T-cell (primary cell): ENCODE data around the gene GRIP1. TPM values are rescaled to one million over a fixed set of nuclear protein-coding genes. Genes with fewer than 3 reads are reported as not detected.

ENCODE experiments used
- ATAC-seq, 4 experiments: fragments of 200-7000 bp in 3 of 4; fragments of 150-1000 bp in 1 of 4; cut with Tn5 transposase; replicated peaks in 1 of 4; 1 replicate in 3 of 4; 2 replicates in 1 of 4; pipeline ENCODE4 v1.10.0; 2021; ENCODE audit warnings: moderate library complexity in 3 of 4, mild to moderate bottlenecking in 2 of 4, moderate number of reproducible peaks in 1 of 4
- CTCF ChIA-PET, 2 donors: fragments of 300-600 bp; sonication (Branson Sonifier 250); formaldehyde crosslinking; loops; one replicate each; lab custom pipeline; 2022; ENCODE audit warnings: antibody characterized with exemption in 2 of 2; lab: Charles Lee
- POLR2A ChIA-PET, 2 donors: fragments of 300-600 bp; sonication (Branson Sonifier 250); formaldehyde crosslinking; loops; one replicate each; lab custom pipeline; 2022; ENCODE audit warnings: antibody characterized with exemption in 2 of 2; lab: Charles Lee
- DNase-seq, 35 experiments: peaks; one replicate each; pipeline versions ENCODE4 v3.0.0 to v3.0.0-alpha.2; 2013 to 2023
- H3K27ac ChIP-seq: one replicate; pipeline ENCODE4 v1.5.1; 2013; ENCODE audit warnings: low read length
- H3K27me3 ChIP-seq, 2 experiments: replicated peaks in 1 of 2; 1 replicate in 1 of 2; 2 replicates in 1 of 2; pipeline versions ENCODE4 v1.6.1 to v1.7.0; 2013; ENCODE audit warnings: low read length in 1 of 2, mixed read lengths in 1 of 2; ENCODE audit not compliant: control insufficient read depth in 2 of 2, insufficient read depth in 2 of 2; ENCODE audit errors: extremely low read depth in 1 of 2
- H3K36me3 ChIP-seq, 2 donors: 1 replicate in 1 of 2; 2 replicates in 1 of 2; pipeline versions ENCODE4 v1.6.1 to v1.7.0; 2013; ENCODE audit warnings: low read length in 1 of 2; ENCODE audit not compliant: control insufficient read depth in 2 of 2, insufficient read depth in 1 of 2; ENCODE audit errors: extremely low read depth in 1 of 2
- H3K4me1 ChIP-seq, 2 experiments: 1 replicate in 1 of 2; 2 replicates in 1 of 2; pipeline versions ENCODE4 v1.6.1 to v1.7.0; 2013; ENCODE audit warnings: low read length in 2 of 2, mixed read lengths in 1 of 2; ENCODE audit not compliant: insufficient read depth in 2 of 2, control insufficient read depth in 1 of 2; ENCODE audit errors: extremely low read depth in 1 of 2
- H3K4me3 ChIP-seq, 2 donors: 1 replicate in 1 of 2; 2 replicates in 1 of 2; pipeline versions ENCODE4 v1.5.1 to v1.7.0; 2013; ENCODE audit warnings: mild to moderate bottlenecking in 2 of 2, low read length in 1 of 2, moderate library complexity in 1 of 2; ENCODE audit not compliant: control insufficient read depth in 1 of 2; ENCODE audit errors: extremely low read depth in 1 of 2
- H3K9me3 ChIP-seq: 2 replicates; pipeline ENCODE4 v1.7.0; 2013
- H3K27ac Mint-ChIP-seq, 2 donors: one replicate each; pipeline ENCODE4 v1.8.0; 2020 to 2021; ENCODE audit warnings: mild to moderate bottlenecking in 2 of 2, mixed read lengths in 2 of 2
- H3K27me3 Mint-ChIP-seq, 2 donors: one replicate each; pipeline ENCODE4 v1.8.0; 2021 to 2022; ENCODE audit warnings: mixed read lengths in 2 of 2
- H3K36me3 Mint-ChIP-seq: one replicate; pipeline ENCODE4 v1.8.0; 2021; ENCODE audit warnings: mixed read lengths
- H3K4me1 Mint-ChIP-seq, 3 donors: one replicate each; pipeline ENCODE4 v1.8.0; 2020 to 2022; ENCODE audit warnings: mixed read lengths in 3 of 3, mild to moderate bottlenecking in 1 of 3
- H3K4me3 Mint-ChIP-seq, 3 donors: one replicate each; pipeline ENCODE4 v1.8.0; 2020 to 2022; ENCODE audit warnings: mild to moderate bottlenecking in 3 of 3, mixed read lengths in 3 of 3, moderate library complexity in 3 of 3
- H3K9me3 Mint-ChIP-seq, 3 donors: one replicate each; pipeline ENCODE4 v1.8.0; 2020 to 2022; ENCODE audit warnings: mixed read lengths in 3 of 3
- WGBS: methylation state at CpG from one replicate; pipeline ENCODE4 v1.1.5; 2013; ENCODE audit warnings: missing lambda C conversion rate; ENCODE audit not compliant: insufficient coverage; 5-methylcytosine and 5-hydroxymethylcytosine counted together
- total RNA-seq, 35 experiments: library from RNA in 6 of 35; stranded (reverse) in 6 of 35; fragments of 120-200 nt in 1 of 35; gene quantifications; one replicate each; pipeline versions ENCODE4 v1.2.1 to v1.2.4 and lab custom pipeline; 2013 to 2026

Gene GRIP1
- total RNA-seq, 5 donors from 2014 or later (not counting 1 experiment from before 2014, with no cell fraction given) = 3.0 to 7.3 (median 3.6) TPM

- H3K27ac Mint-ChIP-seq = no peak overlapping the region
- peaks cover 0 to 3% of the 10 kb centered on the region in 2 experiments for H3K27me3 ChIP-seq
- H3K36me3 ChIP-seq = no peaks in the 10 kb centered on the region
- DNase-seq (no peak), ATAC-seq (no peak)
- no peak overlapping the region for H3K4me3 Mint-ChIP-seq
- H3K9me3 Mint-ChIP-seq = no peaks in the 10 kb centered on the region
- peaks cover 2 to 8% of the 10 kb centered on the region in 2 donors for H3K27me3 Mint-ChIP-seq
- H3K36me3 Mint-ChIP-seq = no peaks in the 10 kb centered on the region
- no peak overlapping the region for H3K27ac ChIP-seq
- no peaks in the 10 kb centered on the region for H3K9me3 ChIP-seq
- H3K4me3 ChIP-seq = no peak overlapping the region
- WGBS = no CpG with 5 or more reads among the region's 1 CpG
- ChIA-PET CTCF (interaction anchor here in 1 of 2 donors (0.6 kb wide), 1 partner anchor 798 kb away, joined by 5 read pairs; no protein-coding TSS in a partner anchor), POLR2A (no interaction called here)
- H3K4me1 Mint-ChIP-seq = no peaks in the 10 kb centered on the region
- no peaks in the 10 kb centered on the region for H3K4me1 ChIP-seq
Measured at GRCh38 chr12:66633676-66634075, 45.2 kb downstream of the GRIP1 start.

- POLR2A ChIA-PET = no interaction called here
- DNase-seq (no peak), ATAC-seq (no peak)
- Histone ChIP-seq H3K27ac (no peak overlapping the region), H3K9me3 (no peaks in the 10 kb centered on the region), H3K4me3 (no peak overlapping the region), H3K4me1 (no peaks in the 10 kb centered on the region), H3K36me3 (no peaks in the 10 kb centered on the region), H3K27me3 (no peaks in the 10 kb centered on the region)
- Mint-ChIP-seq H3K4me1 (no peaks in the 10 kb centered on the region), H3K36me3 (no peaks in the 10 kb centered on the region), H3K9me3 (no peaks in the 10 kb centered on the region), H3K27me3 (peaks cover 4 to 8% of the 10 kb centered on the region in 2 donors), H3K4me3 (no peak overlapping the region), H3K27ac (no peak overlapping the region)
- CTCF ChIA-PET = no interaction called here
- WGBS = 100% methylated on average over 1 of the region's 5 CpGs
Measured at GRCh38 chr12:66629138-66629870, 49.6 kb downstream of the GRIP1 start.

- ChIA-PET POLR2A (interaction anchor here in 1 of 2 donors (0.6 kb wide), 1 partner anchor 1225 kb away, joined by 6 read pairs; no protein-coding TSS in a partner anchor), CTCF (no interaction called here)
- ATAC-seq (no peak), DNase-seq (no peak)
- H3K27me3 ChIP-seq = no peaks in the 10 kb centered on the region
- Mint-ChIP-seq H3K36me3 (no peaks in the 10 kb centered on the region), H3K27ac (no peak overlapping the region), H3K4me3 (no peak overlapping the region), H3K9me3 (no peaks in the 10 kb centered on the region), H3K27me3 (peaks cover 3 to 4% of the 10 kb centered on the region in 2 donors), H3K4me1 (no peaks in the 10 kb centered on the region)
- H3K4me1 ChIP-seq = no peaks in the 10 kb centered on the region
- H3K9me3 ChIP-seq = no peaks in the 10 kb centered on the region
- H3K4me3 ChIP-seq = no peak overlapping the region
- H3K27ac ChIP-seq = no peak overlapping the region
- WGBS = no CpG with 5 or more reads among the region's 2 CpGs
- H3K36me3 ChIP-seq = no peaks in the 10 kb centered on the region
Measured at GRCh38 chr12:66627988-66628317, 50.9 kb downstream of the GRIP1 start.

GRCh38 chr12:66627270-66627987 is 51.4 kb downstream of the GRIP1 start:
- Mint-ChIP-seq H3K27ac (no peak overlapping the region), H3K4me1 (no peaks in the 10 kb centered on the region), H3K27me3 (peaks cover 3 to 4% of the 10 kb centered on the region in 2 donors), H3K9me3 (no peaks in the 10 kb centered on the region), H3K36me3 (no peaks in the 10 kb centered on the region), H3K4me3 (no peak overlapping the region)
- no peak overlapping the region for H3K27ac ChIP-seq
- no peaks in the 10 kb centered on the region for H3K27me3 ChIP-seq
- no peak for DNase-seq
- POLR2A ChIA-PET = interaction anchor here in 1 of 2 donors (0.6 kb wide), 1 partner anchor 34 kb away, joined by 3 read pairs; no protein-coding TSS in a partner anchor
- no peak for ATAC-seq
- 75% methylated on average over 2 of the region's 4 CpGs for WGBS
- no peak overlapping the region for H3K4me3 ChIP-seq
- H3K9me3 ChIP-seq = no peaks in the 10 kb centered on the region
- no peaks in the 10 kb centered on the region for H3K4me1 ChIP-seq
- H3K36me3 ChIP-seq = no peaks in the 10 kb centered on the region
- CTCF ChIA-PET = no interaction called here

- ChIA-PET CTCF (interaction anchor here in 1 of 2 donors (0.7 kb wide), 1 partner anchor 97 kb away, joined by 3 read pairs; no protein-coding TSS in a partner anchor), POLR2A (no interaction called here)
- Histone ChIP-seq H3K36me3 (no peaks in the 10 kb centered on the region), H3K27ac (no peak overlapping the region), H3K27me3 (no peaks in the 10 kb centered on the region), H3K9me3 (no peaks in the 10 kb centered on the region), H3K4me1 (no peaks in the 10 kb centered on the region), H3K4me3 (no peak overlapping the region)
- no peak for DNase-seq
- no CpG with 5 or more reads among the region's 2 CpGs for WGBS
- H3K4me3 Mint-ChIP-seq = no peak overlapping the region
- no peak overlapping the region for H3K27ac Mint-ChIP-seq
- H3K36me3 Mint-ChIP-seq = no peaks in the 10 kb centered on the region
- no peak for ATAC-seq
- peaks cover 0 to 2% of the 10 kb centered on the region in 2 donors for H3K27me3 Mint-ChIP-seq
- H3K4me1 Mint-ChIP-seq = no peaks in the 10 kb centered on the region
- no peaks in the 10 kb centered on the region for H3K9me3 Mint-ChIP-seq
Measured at GRCh38 chr12:66624806-66625205, 54.1 kb downstream of the GRIP1 start.

- H3K9me3 ChIP-seq = no peaks in the 10 kb centered on the region
- H3K27ac Mint-ChIP-seq = no peak overlapping the region
- no peak for DNase-seq
- no peaks in the 10 kb centered on the region for H3K27me3 ChIP-seq
- no peaks in the 10 kb centered on the region for H3K9me3 Mint-ChIP-seq
- H3K4me3 ChIP-seq = no peak overlapping the region
- no peak for ATAC-seq
- H3K4me1 ChIP-seq = no peaks in the 10 kb centered on the region
- CTCF ChIA-PET = no interaction called here
- H3K36me3 Mint-ChIP-seq = no peaks in the 10 kb centered on the region
- peaks cover 0 to 2% of the 10 kb centered on the region in 2 donors for H3K27me3 Mint-ChIP-seq
- H3K36me3 ChIP-seq = no peaks in the 10 kb centered on the region
- no peak overlapping the region for H3K27ac ChIP-seq
- POLR2A ChIA-PET = no interaction called here
- no peaks in the 10 kb centered on the region for H3K4me1 Mint-ChIP-seq
- H3K4me3 Mint-ChIP-seq = no peak overlapping the region
Measured at GRCh38 chr12:66623455-66623854, 55.4 kb downstream of the GRIP1 start.
